GM21786 (cell line): Measurements from ENCODE around the gene VTA1.

Experiments
- ATAC-seq: cut with Tn5 transposase; IDR thresholded peaks from one replicate; pipeline ENCODE4 v1.9.1; 2021; ENCODE audit not compliant: unreplicated experiment

Gene VTA1

GRCh38 chr6:142260748-142261147 lies 113.7 kb downstream of the VTA1 start:
- no peak for ATAC-seq

GRCh38 chr6:142262231-142262630 lies 115.2 kb downstream of the VTA1 start:
- ATAC-seq = no peak

GRCh38 chr6:142265476-142265875 lies 118.4 kb downstream of the VTA1 start:
- ATAC-seq = no peak

- no peak for ATAC-seq
Measured at GRCh38 chr6:142266060-142266459, 119.0 kb downstream of the VTA1 start.

GRCh38 chr6:142271476-142271875 lies 124.4 kb downstream of the VTA1 start:
- ATAC-seq = no peak
